ENCODE results near the gene WDR4. TPM values are rescaled to one million over a fixed set of nuclear protein-coding genes. Genes with fewer than 3 reads are reported as not detected.

The WDR4 gene
- total RNA-seq, 1 experiment from 2014 or later, result 35.3 TPM

DNA sequence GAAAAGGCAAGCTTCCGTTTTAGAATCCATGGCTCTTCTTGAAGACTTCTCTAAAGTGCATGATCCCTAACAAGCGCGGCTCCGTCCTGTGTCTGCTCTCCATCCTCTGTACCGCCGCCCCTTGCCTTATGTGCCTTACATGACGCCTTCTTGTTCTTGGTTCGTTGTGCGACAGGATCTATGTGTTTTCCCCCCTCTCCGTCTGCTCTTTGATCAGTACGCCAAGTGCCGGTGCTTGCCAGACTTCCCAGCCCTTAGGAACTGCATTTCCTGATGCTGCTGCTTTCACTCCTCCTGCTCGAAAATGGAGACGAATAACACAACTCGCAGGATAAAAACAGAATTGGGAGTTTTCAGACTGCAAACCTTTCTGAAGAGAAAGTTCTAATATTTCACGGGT is 26.9 kb upstream of the WDR4 start:
- Histone ChIP-seq H3K27ac (ENCODE audit: low read length) (no peak overlapping the region), H4K20me1 (ENCODE audit: low read length) (no peaks in the 10 kb centered on the region), H3K79me2 (ENCODE audit: low read length) (peaks cover 12% of the 10 kb centered on the region; the same call in 1 of the 2 replicates), H3K36me3 (ENCODE audit: low read depth, low read length) (peaks cover 42% of the 10 kb centered on the region), H3K9me3 (ENCODE audit: low read length) (no peaks in the 10 kb centered on the region), H3F3A (ENCODE audit: low read length, unreplicated experiment) (no peaks in the 10 kb centered on the region), H3K4me2 (ENCODE audit: low read length) (no peak overlapping the region), H3K9me2 (replicated peaks; ENCODE audit: low read length) (no peaks in the 10 kb centered on the region), H2AFZ (ENCODE audit: low read length) (no peak overlapping the region), H3K4me1 (ENCODE audit: insufficient read depth, low read length) (no peaks in the 10 kb centered on the region), H3K4me3 (ENCODE audit: low read length) (no peak overlapping the region), H3K9ac (ENCODE audit: low read length) (no peak overlapping the region), H3K27me3 (ENCODE audit: low read length) (no peaks in the 10 kb centered on the region)
- DNase-seq, result no peak
- ChIA-PET POLR2A (ENCODE audit: unreplicated experiment) (no interaction called here), CTCF (no interaction called here)
- BruUV-seq (replicated peaks), result no TSS peak
- intact Hi-C loops (cut with micrococcal nuclease), result no loop called here
- TF ChIP-seq EZH2phosphoT487 (IDR thresholded peaks at IDR 0.05; ENCODE audit: borderline replicate concordance, low read length) (no peak), EZH2 (IDR thresholded peaks at IDR 0.05; ENCODE audit: low read length, unreplicated experiment) (no peak)
- TF ChIP-seq, protein P1, sequence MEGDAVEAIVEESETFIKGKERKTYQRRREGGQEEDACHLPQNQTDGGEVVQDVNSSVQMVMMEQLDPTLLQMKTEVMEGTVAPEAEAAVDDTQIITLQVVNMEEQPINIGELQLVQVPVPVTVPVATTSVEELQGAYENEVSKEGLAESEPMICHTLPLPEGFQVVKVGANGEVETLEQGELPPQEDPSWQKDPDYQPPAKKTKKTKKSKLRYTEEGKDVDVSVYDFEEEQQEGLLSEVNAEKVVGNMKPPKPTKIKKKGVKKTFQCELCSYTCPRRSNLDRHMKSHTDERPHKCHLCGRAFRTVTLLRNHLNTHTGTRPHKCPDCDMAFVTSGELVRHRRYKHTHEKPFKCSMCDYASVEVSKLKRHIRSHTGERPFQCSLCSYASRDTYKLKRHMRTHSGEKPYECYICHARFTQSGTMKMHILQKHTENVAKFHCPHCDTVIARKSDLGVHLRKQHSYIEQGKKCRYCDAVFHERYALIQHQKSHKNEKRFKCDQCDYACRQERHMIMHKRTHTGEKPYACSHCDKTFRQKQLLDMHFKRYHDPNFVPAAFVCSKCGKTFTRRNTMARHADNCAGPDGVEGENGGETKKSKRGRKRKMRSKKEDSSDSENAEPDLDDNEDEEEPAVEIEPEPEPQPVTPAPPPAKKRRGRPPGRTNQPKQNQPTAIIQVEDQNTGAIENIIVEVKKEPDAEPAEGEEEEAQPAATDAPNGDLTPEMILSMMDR (conservative IDR thresholded peaks at IDR 0.05; ENCODE audit: low read depth, low read length), result no peak
- ATAC-seq, result no peak

DNA sequence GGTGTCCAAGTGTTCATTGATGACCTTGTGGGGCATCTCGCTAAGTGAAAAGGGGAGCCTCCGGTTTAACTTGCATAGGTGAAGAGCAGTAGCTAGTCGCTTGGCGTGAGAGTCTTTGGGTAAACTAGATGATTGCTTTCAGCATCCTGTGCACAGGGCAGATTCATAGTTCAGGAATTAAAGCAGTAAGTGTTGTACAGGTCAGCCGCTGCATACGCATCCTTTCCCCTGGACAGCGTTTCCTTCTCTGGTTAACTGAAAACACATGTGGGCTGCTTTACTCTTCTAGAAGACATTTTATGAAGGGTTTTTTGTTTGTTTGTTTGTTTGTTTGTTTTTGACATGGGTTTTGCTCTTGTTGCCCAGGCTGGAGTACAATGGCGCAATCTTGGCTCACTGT is 25.9 kb upstream of the WDR4 start:
- Histone ChIP-seq H3K27ac (ENCODE audit: low read length) (no peak overlapping the region), H2AFZ (ENCODE audit: low read length) (no peak overlapping the region), H4K20me1 (ENCODE audit: low read length) (no peaks in the 10 kb centered on the region), H3K27me3 (ENCODE audit: low read length) (no peaks in the 10 kb centered on the region), H3K9ac (ENCODE audit: low read length) (no peak overlapping the region), H3K36me3 (ENCODE audit: low read depth, low read length) (peaks cover 48% of the 10 kb centered on the region), H3K4me2 (ENCODE audit: low read length) (no peak overlapping the region), H3K4me1 (ENCODE audit: insufficient read depth, low read length) (no peaks in the 10 kb centered on the region), H3K79me2 (ENCODE audit: low read length) (peaks cover 20% of the 10 kb centered on the region; the same call in 1 of the 2 replicates), H3K9me3 (ENCODE audit: low read length) (no peaks in the 10 kb centered on the region), H3K4me3 (ENCODE audit: low read length) (no peak overlapping the region), H3K9me2 (replicated peaks; ENCODE audit: low read length) (no peaks in the 10 kb centered on the region), H3F3A (ENCODE audit: low read length, unreplicated experiment) (no peaks in the 10 kb centered on the region)
- TF ChIP-seq EZH2 (IDR thresholded peaks at IDR 0.05; ENCODE audit: low read length, unreplicated experiment) (no peak), EZH2phosphoT487 (IDR thresholded peaks at IDR 0.05; ENCODE audit: borderline replicate concordance, low read length) (no peak)
- TF ChIP-seq, protein P1 (conservative IDR thresholded peaks at IDR 0.05; ENCODE audit: low read depth, low read length), result no peak
- ChIA-PET POLR2A (ENCODE audit: unreplicated experiment) (no interaction called here), CTCF (no interaction called here)
- ATAC-seq (no peak), DNase-seq (no peak)
- intact Hi-C loops (cut with micrococcal nuclease), result no loop called here
- BruUV-seq (replicated peaks), result no TSS peak

GRCh38 chr21:42903817-42904216 is 24.5 kb upstream of the WDR4 start:
- Histone ChIP-seq H3K4me2 (ENCODE audit: low read length) (no peak overlapping the region), H3K36me3 (ENCODE audit: low read depth, low read length) (peaks cover 44% of the 10 kb centered on the region), H2AFZ (ENCODE audit: low read length) (no peak overlapping the region), H3K9me3 (ENCODE audit: low read length) (no peaks in the 10 kb centered on the region), H3K27me3 (ENCODE audit: low read length) (no peaks in the 10 kb centered on the region), H3K4me1 (ENCODE audit: insufficient read depth, low read length) (no peaks in the 10 kb centered on the region), H3K27ac (ENCODE audit: low read length) (no peak overlapping the region), H3K9me2 (replicated peaks; ENCODE audit: low read length) (no peaks in the 10 kb centered on the region), H3F3A (ENCODE audit: low read length, unreplicated experiment) (no peaks in the 10 kb centered on the region), H4K20me1 (ENCODE audit: low read length) (no peaks in the 10 kb centered on the region), H3K79me2 (ENCODE audit: low read length) (peaks cover 27% of the 10 kb centered on the region), H3K4me3 (ENCODE audit: low read length) (no peak overlapping the region), H3K9ac (ENCODE audit: low read length) (no peak overlapping the region)
- POLR2A ChIA-PET (ENCODE audit: unreplicated experiment), result no interaction called here
- CTCF ChIA-PET, result no interaction called here
- TF ChIP-seq, protein P1 (conservative IDR thresholded peaks at IDR 0.05; ENCODE audit: low read depth, low read length), result no peak
- no peak for TF ChIP-seq EZH2phosphoT487 (IDR thresholded peaks at IDR 0.05; ENCODE audit: borderline replicate concordance, low read length)
- TF ChIP-seq EZH2 (IDR thresholded peaks at IDR 0.05; ENCODE audit: low read length, unreplicated experiment), result no peak
- TSS peak; percentile 28 for BruUV-seq (replicated peaks)
- ATAC-seq (no peak), DNase-seq (no peak)
- intact Hi-C loops (cut with micrococcal nuclease), result no loop called here

Measured in PC-3 (cell line).